ENCODE results near the gene CLEC14A.

DNA sequence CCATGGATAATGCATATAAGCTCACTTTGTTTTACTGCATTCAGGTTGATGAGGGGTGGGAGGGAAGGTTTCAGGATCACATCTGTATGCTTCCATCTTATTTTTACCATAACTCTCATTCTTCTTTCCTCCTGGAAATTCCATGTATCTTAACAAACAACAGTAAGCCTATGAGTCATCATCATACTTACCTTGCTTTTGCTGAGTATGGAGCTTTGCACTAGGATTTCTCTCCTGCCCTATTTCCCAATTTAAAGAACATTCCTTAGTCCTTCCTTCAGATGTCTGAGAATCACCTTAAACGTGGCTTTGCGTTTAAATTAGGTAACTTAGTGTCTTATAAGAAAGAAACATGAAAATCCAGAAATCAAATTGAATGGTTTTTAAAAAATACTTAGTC lies 1.6 kb upstream of the CLEC14A start:
- TF ChIP-seq, protein P1, sequence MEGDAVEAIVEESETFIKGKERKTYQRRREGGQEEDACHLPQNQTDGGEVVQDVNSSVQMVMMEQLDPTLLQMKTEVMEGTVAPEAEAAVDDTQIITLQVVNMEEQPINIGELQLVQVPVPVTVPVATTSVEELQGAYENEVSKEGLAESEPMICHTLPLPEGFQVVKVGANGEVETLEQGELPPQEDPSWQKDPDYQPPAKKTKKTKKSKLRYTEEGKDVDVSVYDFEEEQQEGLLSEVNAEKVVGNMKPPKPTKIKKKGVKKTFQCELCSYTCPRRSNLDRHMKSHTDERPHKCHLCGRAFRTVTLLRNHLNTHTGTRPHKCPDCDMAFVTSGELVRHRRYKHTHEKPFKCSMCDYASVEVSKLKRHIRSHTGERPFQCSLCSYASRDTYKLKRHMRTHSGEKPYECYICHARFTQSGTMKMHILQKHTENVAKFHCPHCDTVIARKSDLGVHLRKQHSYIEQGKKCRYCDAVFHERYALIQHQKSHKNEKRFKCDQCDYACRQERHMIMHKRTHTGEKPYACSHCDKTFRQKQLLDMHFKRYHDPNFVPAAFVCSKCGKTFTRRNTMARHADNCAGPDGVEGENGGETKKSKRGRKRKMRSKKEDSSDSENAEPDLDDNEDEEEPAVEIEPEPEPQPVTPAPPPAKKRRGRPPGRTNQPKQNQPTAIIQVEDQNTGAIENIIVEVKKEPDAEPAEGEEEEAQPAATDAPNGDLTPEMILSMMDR (conservative IDR thresholded peaks at IDR 0.05; ENCODE audit: low read length), result no peak
- no peak for TF ChIP-seq EZH2phosphoT487 (IDR thresholded peaks at IDR 0.05; ENCODE audit: borderline replicate concordance, low read depth, low read length)

Measured in OCI-LY7 (cell line).